Panc1 (cell line): Measurements from ENCODE around the gene ST8SIA1. TPM values are rescaled to one million over a fixed set of nuclear protein-coding genes. Genes with fewer than 3 reads are reported as not detected.
"Not testable (repeated sequence)": the region's sequence is repeated elsewhere in the genome, so short reads cannot be mapped to it uniquely, and the experiment has no call there.

Experiments used
- ATAC-seq: fragments of 200-7000 bp; cut with Tn5 transposase; 2 replicates; pipeline ENCODE4 v1.9.1; 2020; ENCODE audit warnings: mild to moderate bottlenecking, moderate library complexity
- BruUV-seq: library from RNA; stranded (reverse); fragments of 400-500 nt; replicated peaks from 2 replicates; lab custom pipeline; 2021; lab: Mats Ljungman, UMichigan
- CTCF ChIA-PET: fragments of 300-600 bp; sonication (Branson Sonifier 250); formaldehyde crosslinking; loops from one replicate; lab custom pipeline; 2022; ENCODE audit warnings: antibody characterized with exemption; lab: Charles Lee
- POLR2A ChIA-PET: fragments of 300-600 bp; sonication (Branson Sonifier 250); formaldehyde crosslinking; loops from one replicate; lab custom pipeline; 2022; ENCODE audit warnings: antibody characterized with exemption; lab: Charles Lee
- DNase-seq: peaks from one replicate; pipeline ENCODE4 v3.0.0-alpha.2; 2010; ENCODE audit warnings: low read depth, low spot score
- H3K27ac ChIP-seq: 2 replicates; pipeline ENCODE4 v1.5.1; 2011; ENCODE audit warnings: mild to moderate bottlenecking, low read length, inconsistent platforms
- H3K27me3 ChIP-seq: fragments of 200-500 bp; sonication (Bioruptor generic); 2 replicates; pipeline ENCODE4 v1.6.0; 2014; ENCODE audit warnings: low read length, inconsistent platforms; ENCODE audit not compliant: control insufficient read depth, insufficient read depth
- H3K36me3 ChIP-seq: fragments of 200-500 bp; sonication (Bioruptor generic); 2 replicates; pipeline ENCODE4 v1.5.1; 2014; ENCODE audit warnings: inconsistent platforms, mild to moderate bottlenecking, low read length, moderate library complexity; ENCODE audit not compliant: control insufficient read depth, insufficient read depth
- H3K4me1 ChIP-seq: 2 replicates; pipeline ENCODE4 v1.5.1; 2011; ENCODE audit warnings: inconsistent platforms, mild to moderate bottlenecking, low read length, moderate library complexity; ENCODE audit not compliant: control insufficient read depth, insufficient read depth
- H3K4me3 ChIP-seq, 2 experiments: 2 replicates each; pipeline ENCODE4 v1.5.1; 2011 to 2012; ENCODE audit warnings: low read depth in 2 of 2, low read length in 2 of 2, mild to moderate bottlenecking in 2 of 2, inconsistent platforms in 1 of 2, moderate library complexity in 1 of 2
- H3K9me3 ChIP-seq: fragments of 200-500 bp; sonication (Bioruptor generic); 2 replicates; pipeline ENCODE4 v1.5.1; 2014; ENCODE audit warnings: low read depth, mild to moderate bottlenecking, inconsistent platforms, low read length, moderate library complexity; ENCODE audit not compliant: control insufficient read depth, insufficient read depth
- CTCF ChIP-seq: fragments of 450-650 bp; IDR thresholded peaks from 2 replicates; pipeline ENCODE4 v1.5.1; 2017; ENCODE audit warnings: mild to moderate bottlenecking
- POLR2AphosphoS5 ChIP-seq: IDR thresholded peaks from 2 replicates; pipeline ENCODE4 v1.6.1; 2012; ENCODE audit warnings: mild to moderate bottlenecking, low read depth, low read length, moderate library complexity
- TCF7L2 ChIP-seq: IDR thresholded peaks from 2 replicates; pipeline ENCODE4 v1.6.1; 2011; ENCODE audit warnings: mild to moderate bottlenecking, low read depth, low read length, inconsistent platforms
- in situ Hi-C: cut with HindIII; loops from 2 replicates; pipeline ENCODE4 v1.10.0; 2016; ENCODE audit warnings: low sequenced_read_pairs, low pct_unique_long_range_greater_than_20kb
- intact Hi-C: fragments of 100-400 bp; cut with micrococcal nuclease; formaldehyde crosslinking; loops from one replicate; pipeline ENCODE4 v1.10.0; 2022; ENCODE audit not compliant: unreplicated experiment
- total RNA-seq: library from RNA; stranded (reverse); gene quantifications from one replicate; pipeline ENCODE4 v1.2.1, GENCODE V29; 2021; ENCODE audit not compliant: unreplicated experiment

The ST8SIA1 gene
- total RNA-seq, 1 experiment from 2014 or later = 0.13 TPM

- DNase-seq (no peak), ATAC-seq (no peak)
- TF ChIP-seq CTCF = no peak
- TF ChIP-seq POLR2AphosphoS5 = no peak
- TF ChIP-seq TCF7L2 = no peak
- H3K9me3 ChIP-seq = no peaks in the 10 kb centered on the region
- POLR2A ChIA-PET = no interaction called here
- H3K36me3 ChIP-seq = no peaks in the 10 kb centered on the region
- no peaks in the 10 kb centered on the region for H3K4me1 ChIP-seq
- CTCF ChIA-PET = no interaction called here
- H3K4me3 ChIP-seq = no peak overlapping the region
- no peak overlapping the region for H3K27ac ChIP-seq
- intact Hi-C loops (no loop called here), in situ Hi-C loops (no loop called here)
- BruUV-seq = no TSS peak
- H3K27me3 ChIP-seq = no peaks in the 10 kb centered on the region
Measured at GRCh38 chr12:22160396-22161003, 174.0 kb downstream of the ST8SIA1 start.

GRCh38 chr12:22149286-22149685 lies 185.2 kb downstream of the ST8SIA1 start:
- intact Hi-C loops, ATAC-seq, H3K36me3 ChIP-seq, POLR2A ChIA-PET, H3K4me3 ChIP-seq, in situ Hi-C loops, CTCF ChIA-PET, BruUV-seq, H3K4me1 ChIP-seq, H3K27me3 ChIP-seq, H3K9me3 ChIP-seq, H3K27ac ChIP-seq, DNase-seq: not testable (repeated sequence)

- H3K9me3 ChIP-seq, H3K27me3 ChIP-seq, H3K27ac ChIP-seq, POLR2A ChIA-PET, CTCF ChIA-PET, H3K36me3 ChIP-seq, ATAC-seq, H3K4me3 ChIP-seq, in situ Hi-C loops, intact Hi-C loops, DNase-seq, BruUV-seq, H3K4me1 ChIP-seq: not testable (repeated sequence)
Measured at GRCh38 chr12:22146686-22147085, 187.8 kb downstream of the ST8SIA1 start.

Other genes starting within 250 kb of the ST8SIA1 start
- 15.9 TPM for gene C2CD5, start 209.8 kb upstream of the ST8SIA1 start, total RNA-seq